DND-41 (cell line): Measurements from ENCODE around the gene THSD7A.

Source experiments
- ATAC-seq: fragments of 200-7000 bp; cut with Tn5 transposase; 3 replicates; pipeline ENCODE4 v1.9.1; 2021; ENCODE audit warnings: low read depth; ENCODE audit not compliant: insufficient read depth
- DNase-seq: peaks from one replicate; pipeline ENCODE4 v3.0.0-alpha.2; 2020
- H2AFZ ChIP-seq: 2 replicates; pipeline ENCODE4 v1.6.0; 2012; ENCODE audit warnings: low read depth, low read length
- H3K27ac ChIP-seq: 2 replicates; pipeline ENCODE4 v1.5.1; 2012; ENCODE audit warnings: low read length, inconsistent platforms
- H3K27me3 ChIP-seq: fragments of 200-600 bp; sonication (generic); 2 replicates; pipeline ENCODE4 v1.6.0; 2012; ENCODE audit warnings: low read length, mild to moderate bottlenecking, inconsistent platforms; ENCODE audit not compliant: insufficient read depth, poor library complexity
- H3K36me3 ChIP-seq: 2 replicates; pipeline ENCODE4 v1.5.1; 2012; ENCODE audit warnings: low read length, inconsistent platforms; ENCODE audit not compliant: insufficient read depth
- H3K4me1 ChIP-seq: 2 replicates; pipeline ENCODE4 v1.5.1; 2012; ENCODE audit warnings: mild to moderate bottlenecking, low read length; ENCODE audit not compliant: insufficient read depth
- H3K4me2 ChIP-seq: 2 replicates; pipeline ENCODE4 v1.6.0; 2012; ENCODE audit warnings: mild to moderate bottlenecking, moderate library complexity, low read length, inconsistent platforms; ENCODE audit not compliant: insufficient read depth
- H3K4me3 ChIP-seq, 2 experiments: fragments of 200-600 bp in 1 of 2; shearing (Covaris generic) in 1 of 2; 2 replicates each; pipeline ENCODE4 v1.5.1; 2012 to 2016; ENCODE audit warnings: inconsistent platforms in 2 of 2, low read length in 2 of 2, mild to moderate bottlenecking in 2 of 2, low read depth in 1 of 2, moderate library complexity in 1 of 2
- H3K79me2 ChIP-seq: 2 replicates; pipeline ENCODE4 v1.6.0; 2012; ENCODE audit warnings: low read length, inconsistent platforms; ENCODE audit not compliant: insufficient read depth
- H3K9ac ChIP-seq: 2 replicates; pipeline ENCODE4 v1.6.0; 2012; ENCODE audit warnings: low read depth, mild to moderate bottlenecking, inconsistent platforms, low read length, moderate library complexity
- H3K9me3 ChIP-seq: 2 replicates; pipeline ENCODE4 v1.5.1; 2012; ENCODE audit warnings: low read length, moderate library complexity, mild to moderate bottlenecking, inconsistent platforms; ENCODE audit not compliant: insufficient read depth, severe bottlenecking
- H4K20me1 ChIP-seq: 2 replicates; pipeline ENCODE4 v1.6.0; 2012; ENCODE audit warnings: low read length; ENCODE audit not compliant: insufficient read depth
- EZH2 ChIP-seq: IDR thresholded peaks from 3 replicates; pipeline ENCODE4 v1.6.1; 2012; ENCODE audit warnings: borderline replicate concordance, low read depth, mild to moderate bottlenecking, moderate library complexity, low read length, inconsistent platforms; ENCODE audit not compliant: severe bottlenecking
- TF ChIP-seq, protein P1 (sequence below): IDR thresholded peaks from 2 replicates; pipeline ENCODE4 v1.5.1; 2012; ENCODE audit warnings: borderline replicate concordance, low read length, moderate library complexity, mild to moderate bottlenecking; ENCODE audit not compliant: poor library complexity, severe bottlenecking; ENCODE audit errors: extremely low read depth

Gene THSD7A

DNA sequence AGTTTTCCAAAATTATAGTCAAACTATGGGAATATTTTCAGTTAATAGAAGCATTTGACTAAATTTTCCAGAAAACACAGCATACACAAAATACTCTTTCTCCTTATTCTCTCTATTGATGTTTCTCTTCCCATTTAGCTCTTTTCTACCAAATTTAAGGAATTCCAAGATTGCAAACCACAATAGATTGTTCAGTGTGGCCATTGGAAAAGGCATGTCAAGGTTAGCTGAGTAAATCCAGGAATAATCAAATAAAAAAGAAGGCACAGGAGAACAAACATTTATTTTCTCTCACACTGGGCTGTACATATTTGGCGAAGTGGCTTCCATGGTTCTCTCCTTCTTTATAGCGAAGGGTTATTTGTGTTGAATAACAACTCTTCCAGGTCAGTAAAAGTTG, 117.3 kb downstream of the THSD7A start:
- Histone ChIP-seq H3K9ac (no peak overlapping the region), H3K27me3 (no peaks in the 10 kb centered on the region), H3K79me2 (no peaks in the 10 kb centered on the region), H3K9me3 (no peaks in the 10 kb centered on the region), H3K36me3 (no peaks in the 10 kb centered on the region), H2AFZ (no peak overlapping the region), H4K20me1 (no peaks in the 10 kb centered on the region), H3K4me1 (no peaks in the 10 kb centered on the region), H3K4me2 (no peak overlapping the region), H3K27ac (no peak overlapping the region), H3K4me3 (no peak overlapping the region)
- DNase-seq (no peak), ATAC-seq (no peak)
- TF ChIP-seq, protein P1, sequence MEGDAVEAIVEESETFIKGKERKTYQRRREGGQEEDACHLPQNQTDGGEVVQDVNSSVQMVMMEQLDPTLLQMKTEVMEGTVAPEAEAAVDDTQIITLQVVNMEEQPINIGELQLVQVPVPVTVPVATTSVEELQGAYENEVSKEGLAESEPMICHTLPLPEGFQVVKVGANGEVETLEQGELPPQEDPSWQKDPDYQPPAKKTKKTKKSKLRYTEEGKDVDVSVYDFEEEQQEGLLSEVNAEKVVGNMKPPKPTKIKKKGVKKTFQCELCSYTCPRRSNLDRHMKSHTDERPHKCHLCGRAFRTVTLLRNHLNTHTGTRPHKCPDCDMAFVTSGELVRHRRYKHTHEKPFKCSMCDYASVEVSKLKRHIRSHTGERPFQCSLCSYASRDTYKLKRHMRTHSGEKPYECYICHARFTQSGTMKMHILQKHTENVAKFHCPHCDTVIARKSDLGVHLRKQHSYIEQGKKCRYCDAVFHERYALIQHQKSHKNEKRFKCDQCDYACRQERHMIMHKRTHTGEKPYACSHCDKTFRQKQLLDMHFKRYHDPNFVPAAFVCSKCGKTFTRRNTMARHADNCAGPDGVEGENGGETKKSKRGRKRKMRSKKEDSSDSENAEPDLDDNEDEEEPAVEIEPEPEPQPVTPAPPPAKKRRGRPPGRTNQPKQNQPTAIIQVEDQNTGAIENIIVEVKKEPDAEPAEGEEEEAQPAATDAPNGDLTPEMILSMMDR, result no peak
- no peak for TF ChIP-seq EZH2

- ATAC-seq, result no peak
- Histone ChIP-seq H4K20me1 (no peaks in the 10 kb centered on the region), H3K9me3 (no peaks in the 10 kb centered on the region), H3K27ac (no peak overlapping the region), H2AFZ (no peak overlapping the region), H3K4me3 (no peak overlapping the region), H3K36me3 (no peaks in the 10 kb centered on the region), H3K27me3 (no peaks in the 10 kb centered on the region), H3K4me2 (no peak overlapping the region), H3K79me2 (no peaks in the 10 kb centered on the region), H3K9ac (no peak overlapping the region), H3K4me1 (no peaks in the 10 kb centered on the region)
- no peak for DNase-seq
- TF ChIP-seq, protein P1, result no peak
- no peak for TF ChIP-seq EZH2
These were observed 117.8 kb downstream of the THSD7A start for GRCh38 chr7:11714205-11714604.

GRCh38 chr7:11713352-11713751, 118.6 kb downstream of the THSD7A start:
- H3K4me1 ChIP-seq, result no peaks in the 10 kb centered on the region
- no peaks in the 10 kb centered on the region for H3K9me3 ChIP-seq
- TF ChIP-seq, protein P1, result no peak
- TF ChIP-seq EZH2, result no peak
- no peaks in the 10 kb centered on the region for H3K79me2 ChIP-seq
- H2AFZ ChIP-seq, result no peak overlapping the region
- DNase-seq (no peak), ATAC-seq (no peak)
- no peak overlapping the region for H3K9ac ChIP-seq
- H3K36me3 ChIP-seq, result no peaks in the 10 kb centered on the region
- H4K20me1 ChIP-seq, result no peaks in the 10 kb centered on the region
- H3K4me2 ChIP-seq, result no peak overlapping the region
- no peaks in the 10 kb centered on the region for H3K27me3 ChIP-seq
- no peak overlapping the region for H3K4me3 ChIP-seq
- H3K27ac ChIP-seq, result no peak overlapping the region

DNA sequence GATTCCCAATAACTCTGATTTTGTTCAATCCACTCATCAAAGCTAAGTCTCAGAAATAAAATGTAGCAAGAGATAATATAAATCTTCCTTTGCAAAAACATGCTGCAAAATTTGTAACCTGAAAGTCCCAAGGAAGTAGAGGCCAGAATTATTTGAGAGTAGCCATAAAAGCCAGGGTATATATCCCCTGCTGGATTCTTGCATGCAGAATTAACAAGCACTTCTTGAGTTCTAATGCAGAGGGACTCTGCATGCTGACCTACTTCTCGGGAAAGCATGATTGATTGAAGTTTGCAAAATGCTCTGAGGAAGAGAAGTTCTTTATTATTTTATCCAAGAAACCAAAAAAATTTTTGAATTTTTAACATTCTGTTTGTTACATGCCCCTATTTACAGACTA, 121.6 kb downstream of the THSD7A start:
- Histone ChIP-seq H3K79me2 (no peaks in the 10 kb centered on the region), H3K4me2 (no peak overlapping the region), H3K9me3 (no peaks in the 10 kb centered on the region), H3K4me3 (no peak overlapping the region), H3K9ac (no peak overlapping the region), H2AFZ (no peak overlapping the region), H3K27me3 (no peaks in the 10 kb centered on the region), H4K20me1 (no peaks in the 10 kb centered on the region), H3K36me3 (no peaks in the 10 kb centered on the region), H3K27ac (no peak overlapping the region), H3K4me1 (no peaks in the 10 kb centered on the region)
- DNase-seq (no peak), ATAC-seq (no peak)
- TF ChIP-seq EZH2, result no peak
- TF ChIP-seq, protein P1, result no peak
